Mucosa of descending colon (tissue), 3 donors: ENCODE data around the gene MRPL36. TPM values are rescaled to one million over a fixed set of nuclear protein-coding genes. Genes with fewer than 3 reads are reported as not detected.
"Not testable (repeated sequence)": the region's sequence is repeated elsewhere in the genome, so short reads cannot be mapped to it uniquely, and the experiment has no call there.

ENCODE experiments used
- ATAC-seq: fragments of 200-7000 bp; cut with Tn5 transposase; one replicate; pipeline ENCODE4 v1.9.1; 2020; ENCODE audit warnings: mild to moderate bottlenecking, moderate library complexity
- DNase-seq, 3 donors: peaks; one replicate each; pipeline ENCODE4 v3.0.0-alpha.2; 2020
- H3K36me3 ChIP-seq: fragments of 200-600 bp; one replicate; pipeline ENCODE4 v1.8.0; 2021; ENCODE audit warnings: low read depth, mild to moderate bottlenecking
- H3K4me1 ChIP-seq: fragments of 200-600 bp; one replicate; pipeline ENCODE4 v1.8.0; 2021; ENCODE audit warnings: low read depth, mild to moderate bottlenecking
- H3K4me3 ChIP-seq: fragments of 200-600 bp; one replicate; pipeline ENCODE4 v1.8.0; 2021; ENCODE audit warnings: mild to moderate bottlenecking
- H3K9me3 ChIP-seq: fragments of 200-600 bp; one replicate; pipeline ENCODE4 v1.8.0; 2021; ENCODE audit warnings: mild to moderate bottlenecking
- CTCF ChIP-seq: fragments of 200-600 bp; IDR thresholded peaks from one replicate; pipeline ENCODE4 v1.8.0; 2022; ENCODE audit warnings: antibody characterized with exemption, mild to moderate bottlenecking
- intact Hi-C, 2 donors: fragments of 100-400 bp; cut with DNase I in 1 of 2; cut with micrococcal nuclease in 1 of 2; formaldehyde crosslinking; loops; one replicate each; pipeline versions ENCODE4 v1.11.0 to v1.11.1; 2022; cut with DNase I, micrococcal nuclease
- total RNA-seq, 3 donors: library from RNA; stranded (reverse); fragmentation: NEBNext Ultra II Directional in 2 of 3; extraction: Animal tissue kit (Norgen Biotek cat#: 25700) in 2 of 3; gene quantifications; one replicate each; pipeline versions ENCODE4 v1.2.1 to v1.2.4, GENCODE V29; 2021 to 2023
- donor health status: DM: no; HTN: no; CAD: no; lungs with moderate emphysema.
- donor health status: DM: no; HTN: no; CAD: no.
- donor health status: DM: no; HTN: yes; CAD: no.

The MRPL36 gene
- total RNA-seq, 3 donors from 2014 or later: 26.3 to 41.4 (median 28.6) TPM

DNA sequence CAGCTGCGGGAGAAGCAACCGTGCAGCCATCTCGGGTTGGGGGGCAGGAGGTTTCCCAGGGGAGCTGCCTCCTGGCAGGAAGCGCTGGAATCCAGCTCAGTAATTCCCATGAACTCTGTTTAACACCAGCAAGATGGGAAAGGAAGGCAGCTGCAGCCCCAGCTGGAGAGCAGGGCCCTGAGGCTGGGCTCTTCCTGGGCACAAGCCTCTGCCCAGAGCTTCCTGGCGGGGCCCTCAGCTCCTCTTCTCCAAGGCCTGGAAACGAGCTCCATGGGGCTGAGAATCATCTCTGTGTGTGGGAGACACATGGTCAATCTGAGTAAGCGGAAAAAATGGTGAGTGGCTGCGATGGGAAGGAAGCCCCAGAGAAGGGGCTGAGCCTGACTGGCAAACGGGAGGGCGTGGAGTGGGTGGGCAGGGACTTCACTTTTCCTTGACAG, 6.3 kb downstream of the MRPL36 start:
- H3K36me3 ChIP-seq: no peaks in the 10 kb centered on the region
- no peak for TF ChIP-seq CTCF
- DNase-seq (no peak), ATAC-seq (no peak)
- no peak overlapping the region for H3K4me3 ChIP-seq
- no peaks in the 10 kb centered on the region for H3K9me3 ChIP-seq
- no peaks in the 10 kb centered on the region for H3K4me1 ChIP-seq
- intact Hi-C loops: no loop called here

DNA sequence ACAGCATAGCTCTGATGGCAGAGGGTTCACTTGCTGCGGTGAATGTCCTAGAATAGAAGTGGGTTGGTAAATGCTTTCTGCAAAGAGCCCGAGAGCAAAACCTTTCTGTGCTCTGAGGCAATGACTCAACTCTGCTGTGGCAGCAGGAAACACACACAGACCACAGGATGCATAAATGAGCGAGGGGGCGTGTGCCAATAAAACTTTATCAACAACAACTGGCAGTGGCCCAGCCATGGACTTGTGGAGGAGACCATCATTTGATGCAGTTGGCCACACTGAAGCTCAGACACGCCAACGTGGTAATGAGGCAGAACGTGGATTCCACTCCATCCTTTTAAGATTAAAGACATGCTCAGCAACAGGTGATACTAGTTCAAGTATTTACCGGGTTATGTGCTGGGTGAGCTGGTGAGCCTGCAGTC, 6.8 kb downstream of the MRPL36 start:
- DNase-seq (peak in 1 of 3 donors; percentile 59), ATAC-seq (peak; percentile 80)
- intact Hi-C loops: no loop called here
- no peak overlapping the region for H3K4me3 ChIP-seq
- H3K4me1 ChIP-seq: no peaks in the 10 kb centered on the region
- no peaks in the 10 kb centered on the region for H3K36me3 ChIP-seq
- no peaks in the 10 kb centered on the region for H3K9me3 ChIP-seq
- no peak for TF ChIP-seq CTCF

GRCh38 chr5:1791176-1791575, 8.5 kb downstream of the MRPL36 start:
- no peaks in the 10 kb centered on the region for H3K36me3 ChIP-seq
- H3K4me1 ChIP-seq: no peaks in the 10 kb centered on the region
- TF ChIP-seq CTCF: no peak
- DNase-seq (no peak), ATAC-seq (no peak)
- H3K4me3 ChIP-seq: no peak overlapping the region
- H3K9me3 ChIP-seq: no peaks in the 10 kb centered on the region
- intact Hi-C loops: no loop called here

DNA sequence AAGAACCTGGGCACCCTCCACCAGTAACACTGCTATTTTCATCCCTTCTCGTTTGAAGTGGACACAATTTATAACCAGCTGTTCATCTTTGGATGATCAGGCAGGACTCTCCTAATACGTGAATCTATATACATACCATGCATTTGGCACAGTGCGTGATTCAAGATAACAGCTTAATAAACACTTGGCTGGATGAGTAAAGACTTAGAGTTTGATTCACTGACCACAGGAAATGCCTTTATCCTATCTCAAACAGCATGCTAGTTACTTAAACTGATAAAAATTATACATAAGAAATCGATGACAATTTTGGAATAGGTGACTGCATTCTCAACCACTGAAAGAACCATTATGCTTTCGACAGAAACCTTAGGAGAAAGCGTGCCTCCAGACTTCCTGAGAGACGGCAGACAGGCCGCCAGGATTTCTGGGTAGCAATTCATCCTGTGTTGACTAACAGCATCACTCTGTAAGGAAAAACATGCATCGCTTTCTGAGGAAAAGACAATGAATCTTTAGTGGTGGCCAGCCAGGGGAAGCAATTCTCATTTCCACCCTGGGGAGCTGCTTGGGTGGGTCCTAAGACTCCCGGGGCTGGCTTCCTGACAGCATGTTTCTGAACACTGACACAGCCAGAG, 9.7 kb downstream of the MRPL36 start:
- intact Hi-C loops: no loop called here
- DNase-seq (no peak), ATAC-seq (no peak)
- H3K36me3 ChIP-seq: no peaks in the 10 kb centered on the region
- no peaks in the 10 kb centered on the region for H3K9me3 ChIP-seq
- TF ChIP-seq CTCF: no peak
- H3K4me1 ChIP-seq: no peaks in the 10 kb centered on the region
- no peak overlapping the region for H3K4me3 ChIP-seq

DNA sequence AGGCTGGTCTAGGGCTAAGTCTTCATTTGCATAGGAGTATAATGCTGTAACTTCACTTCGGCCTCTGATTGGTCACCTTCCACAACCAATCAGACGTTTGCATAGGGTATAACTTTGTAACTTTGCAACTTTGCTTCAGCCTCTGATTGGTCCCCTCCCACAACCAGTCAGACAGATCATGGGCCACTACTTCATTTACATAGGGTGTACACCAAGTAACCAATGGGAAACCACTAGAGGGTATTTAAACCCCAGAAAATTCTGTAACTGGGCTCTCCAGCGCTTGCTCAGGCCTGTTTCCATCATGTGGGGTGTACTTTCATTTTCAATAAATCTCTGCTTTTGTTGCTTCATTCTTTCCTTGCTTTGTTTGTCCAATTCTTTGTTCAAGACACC, 10.2 kb downstream of the MRPL36 start:
- H3K9me3 ChIP-seq, H3K4me1 ChIP-seq, ATAC-seq, H3K4me3 ChIP-seq, H3K36me3 ChIP-seq, DNase-seq, intact Hi-C loops: not testable (repeated sequence)

GRCh38 chr5:1788828-1789227, 10.8 kb downstream of the MRPL36 start:
- Histone ChIP-seq H3K36me3 (no peaks in the 10 kb centered on the region), H3K4me1 (no peaks in the 10 kb centered on the region), H3K9me3 (no peaks in the 10 kb centered on the region), H3K4me3 (no peak overlapping the region)
- ATAC-seq: no peak
- intact Hi-C loops: no loop called here
- DNase-seq: no peak
- no peak for TF ChIP-seq CTCF
